Measurements from ENCODE around the gene MAMDC4.
"Not testable (repeated sequence)": the region's sequence is repeated elsewhere in the genome, so short reads cannot be mapped to it uniquely, and the experiment has no call there.

MAMDC4 gene

DNA sequence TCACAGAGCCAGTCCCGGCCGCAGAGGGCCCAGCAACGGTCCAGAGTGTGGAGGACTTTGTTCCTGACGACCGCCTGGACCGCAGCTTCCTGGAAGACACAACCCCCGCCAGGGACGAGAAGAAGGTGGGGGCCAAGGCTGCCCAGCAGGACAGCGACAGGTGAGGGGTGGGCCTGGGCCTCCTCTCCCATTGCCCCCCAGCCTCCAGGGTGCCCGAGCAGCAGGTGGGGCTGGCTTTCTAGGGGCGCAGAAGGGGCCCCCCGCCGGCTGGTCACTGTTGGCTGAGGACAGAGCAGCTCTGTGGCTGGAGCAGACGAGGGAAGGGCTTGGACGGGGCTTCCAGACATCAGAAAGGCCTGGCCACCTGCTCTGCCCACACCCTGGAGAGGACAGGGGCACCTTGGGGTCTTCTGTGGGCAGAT is 14.3 kb upstream of the MAMDC4 start:
- Histone ChIP-seq H3K4me1 (ENCODE audit: control insufficient read depth in 2 of 2, insufficient read depth in 1 of 2, low read depth in 1 of 2, low read length in 2 of 2) (peaks cover 26% of the 10 kb centered on the region in 2 donors), H3K79me1 (ENCODE audit: low read depth, low read length) (peaks cover 12% of the 10 kb centered on the region), H3K18ac (ENCODE audit: low read length) (peak overlapping the region; percentile 48), H3K36me3 (replicated peaks in 1 of 2; ENCODE audit: control insufficient read depth in 2 of 2, insufficient read depth in 2 of 2, low read length in 2 of 2) (peaks cover 15 to 64% of the 10 kb centered on the region in 2 donors), H3K23ac (ENCODE audit: low read depth, low read length, poor library complexity) (peak overlapping the region; percentile 80)
- not testable (repeated sequence) for H3K27me3 ChIP-seq (ENCODE audit: control insufficient read depth in 3 of 3, insufficient read depth in 3 of 3, low read depth in 1 of 3, low read length in 3 of 3); H2AK5ac ChIP-seq (ENCODE audit: low read depth, low read length); H3K4me2 ChIP-seq (ENCODE audit: insufficient read depth, low read length, poor library complexity, severe bottlenecking); H3K27ac ChIP-seq (replicated peaks; ENCODE audit: low read length); H2BK12ac ChIP-seq (ENCODE audit: low read length); H2BK5ac ChIP-seq (ENCODE audit: low read length); H3K9me3 ChIP-seq (replicated peaks in 1 of 2; ENCODE audit: control insufficient read depth in 2 of 2, insufficient read depth in 1 of 2, low read depth in 1 of 2, low read length in 2 of 2); H2BK120ac ChIP-seq (ENCODE audit: low read depth, low read length); H4K8ac ChIP-seq (ENCODE audit: low read depth, low read length); H3K9ac ChIP-seq (ENCODE audit: low read depth, low read length, poor library complexity); H3K14ac ChIP-seq (ENCODE audit: low read length); H3K4ac ChIP-seq (ENCODE audit: low read length); H4K91ac ChIP-seq (ENCODE audit: low read depth, low read length, poor library complexity); H2BK15ac ChIP-seq (ENCODE audit: low read length); H2AFZ ChIP-seq (ENCODE audit: low read length); H3K4me3 ChIP-seq (ENCODE audit: low read length in 2 of 2); DNase-seq (ENCODE audit: low spot score)
- WGBS, 2 donors (ENCODE audit: extremely low coverage in 2 of 2, insufficient read length in 2 of 2, insufficient replicate concordance in 1 of 2) = no CpG with 5 or more reads among the region's 15 CpGs

DNA sequence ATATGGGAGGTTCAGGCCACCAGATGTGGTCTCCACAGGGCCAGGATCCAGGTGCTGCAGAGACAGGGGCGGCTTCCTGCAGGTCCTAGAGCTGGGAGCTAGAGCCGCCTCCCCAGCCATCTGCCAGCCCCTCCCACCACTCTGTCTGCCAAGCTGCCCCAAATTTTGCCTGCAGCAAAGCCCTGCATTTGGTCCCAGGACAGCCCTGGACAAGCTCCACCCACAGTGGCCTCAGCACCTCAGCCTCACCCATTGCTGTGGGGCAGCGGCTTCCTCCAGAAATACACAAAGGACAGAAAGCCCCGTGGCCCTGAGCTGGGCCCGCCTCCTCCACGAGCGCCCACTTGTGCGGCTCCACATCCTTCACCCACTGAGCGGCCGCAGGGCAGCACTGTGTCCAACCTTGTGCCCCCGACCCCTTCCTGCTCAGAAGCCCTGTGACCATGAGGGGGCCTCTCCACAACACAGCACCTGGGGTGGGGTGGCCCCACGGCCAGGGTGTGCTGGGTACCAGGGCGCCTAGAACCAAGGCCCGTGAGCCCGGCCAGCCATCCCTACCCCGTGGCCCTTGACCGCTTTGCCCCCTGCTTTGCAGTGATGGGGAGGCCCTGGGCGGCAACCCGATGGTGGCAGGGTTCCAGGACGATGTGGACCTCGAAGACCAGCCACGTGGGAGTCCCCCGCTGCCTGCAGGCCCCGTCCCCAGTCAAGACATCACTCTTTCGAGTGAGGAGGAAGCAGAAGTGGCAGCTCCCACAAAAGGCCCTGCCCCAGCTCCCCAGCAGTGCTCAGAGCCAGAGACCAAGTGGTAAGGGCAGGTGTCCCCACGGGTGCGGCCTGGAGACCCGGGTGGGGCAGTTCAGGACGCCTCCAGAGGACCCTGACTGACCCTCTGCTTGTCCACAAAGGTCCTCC is 13.6 kb upstream of the MAMDC4 start:
- H3K14ac ChIP-seq (ENCODE audit: low read length) = peak overlapping the region; percentile 82
- no peak overlapping the region for H2BK5ac ChIP-seq (ENCODE audit: low read length)
- H3K4me2 ChIP-seq (ENCODE audit: insufficient read depth, low read length, poor library complexity, severe bottlenecking) = no peak overlapping the region
- no peak overlapping the region for H3K4ac ChIP-seq (ENCODE audit: low read length)
- no peak overlapping the region for H2BK120ac ChIP-seq (ENCODE audit: low read depth, low read length)
- WGBS, 2 donors (ENCODE audit: extremely low coverage in 2 of 2, insufficient read length in 2 of 2, insufficient replicate concordance in 1 of 2) = no CpG with 5 or more reads among the region's 29 CpGs
- DNase-seq (ENCODE audit: low spot score) = no peak
- peak overlapping the region; percentile 75 for H2AK5ac ChIP-seq (ENCODE audit: low read depth, low read length)
- peaks cover 12% of the 10 kb centered on the region for H3K79me1 ChIP-seq (ENCODE audit: low read depth, low read length)
- H4K8ac ChIP-seq (ENCODE audit: low read depth, low read length) = peak overlapping the region; percentile 82
- peaks cover 26 to 28% of the 10 kb centered on the region in 2 donors for H3K4me1 ChIP-seq (ENCODE audit: control insufficient read depth in 2 of 2, insufficient read depth in 1 of 2, low read depth in 1 of 2, low read length in 2 of 2)
- H2BK12ac ChIP-seq (ENCODE audit: low read length) = no peak overlapping the region
- no peaks in the 10 kb centered on the region for H3K27me3 ChIP-seq (ENCODE audit: control insufficient read depth in 3 of 3, insufficient read depth in 3 of 3, low read depth in 1 of 3, low read length in 3 of 3)
- H2AFZ ChIP-seq (ENCODE audit: low read length) = no peak overlapping the region
- H3K9me3 ChIP-seq (replicated peaks in 1 of 2; ENCODE audit: control insufficient read depth in 2 of 2, insufficient read depth in 1 of 2, low read depth in 1 of 2, low read length in 2 of 2) = no peaks in the 10 kb centered on the region
- H3K4me3 ChIP-seq (ENCODE audit: low read length in 2 of 2) = no peak overlapping the region
- no peak overlapping the region for H2BK15ac ChIP-seq (ENCODE audit: low read length)
- H3K23ac ChIP-seq (ENCODE audit: low read depth, low read length, poor library complexity) = peak overlapping the region; percentile 65
- peaks cover 15 to 64% of the 10 kb centered on the region in 2 donors for H3K36me3 ChIP-seq (replicated peaks in 1 of 2; ENCODE audit: control insufficient read depth in 2 of 2, insufficient read depth in 2 of 2, low read length in 2 of 2)
- H3K27ac ChIP-seq (replicated peaks; ENCODE audit: low read length) = no peak overlapping the region
- H3K9ac ChIP-seq (ENCODE audit: low read depth, low read length, poor library complexity) = no peak overlapping the region
- peak overlapping the region; percentile 13 for H3K18ac ChIP-seq (ENCODE audit: low read length)
- H4K91ac ChIP-seq (ENCODE audit: low read depth, low read length, poor library complexity) = no peak overlapping the region

DNA sequence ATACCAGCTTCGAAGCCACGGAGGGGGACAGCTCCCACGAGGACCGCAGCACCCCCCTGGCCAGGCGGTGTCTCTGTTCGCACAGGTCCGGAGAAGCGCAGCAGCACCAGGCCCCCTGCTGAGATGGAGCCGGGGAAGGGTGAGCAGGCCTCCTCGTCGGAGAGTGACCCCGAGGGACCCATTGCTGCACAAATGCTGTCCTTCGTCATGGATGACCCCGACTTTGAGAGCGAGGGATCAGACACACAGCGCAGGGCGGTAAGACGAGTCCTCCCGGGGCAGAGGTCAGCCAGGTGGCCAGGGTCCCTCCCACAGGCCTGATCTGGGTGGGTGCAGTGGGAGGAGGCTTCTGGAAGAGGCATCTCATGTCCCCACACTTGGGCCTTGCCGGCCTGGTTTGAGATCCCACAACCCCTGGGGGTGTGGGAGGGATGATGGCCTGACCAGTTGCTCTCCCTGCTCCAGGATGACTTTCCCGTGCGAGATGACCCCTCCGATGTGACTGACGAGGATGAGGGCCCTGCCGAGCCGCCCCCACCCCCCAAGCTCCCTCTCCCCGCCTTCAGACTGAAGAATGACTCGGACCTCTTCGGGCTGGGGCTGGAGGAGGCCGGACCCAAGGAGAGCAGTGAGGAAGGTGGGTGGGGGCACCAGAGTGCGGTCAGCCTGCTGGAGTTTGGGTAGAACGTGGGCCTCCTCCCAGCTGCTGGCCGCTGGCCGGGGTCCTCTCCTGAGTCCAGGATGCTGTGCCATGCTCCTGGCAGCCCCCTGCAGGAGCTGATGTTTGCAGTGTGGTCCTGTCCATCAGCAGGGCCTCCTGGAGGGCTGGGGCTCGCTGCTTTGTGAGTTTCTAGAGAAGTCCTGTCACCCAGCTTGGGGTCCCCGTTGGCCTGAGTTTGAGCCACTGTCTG is 12.7 kb upstream of the MAMDC4 start:
- DNase-seq (ENCODE audit: low spot score) = no peak
- Histone ChIP-seq H3K9ac (ENCODE audit: low read depth, low read length, poor library complexity) (peak overlapping the region; percentile 60), H2BK5ac (ENCODE audit: low read length) (peak overlapping the region; percentile 39), H3K4ac (ENCODE audit: low read length) (no peak overlapping the region), H3K14ac (ENCODE audit: low read length) (peak overlapping the region; percentile 82), H3K4me3 (ENCODE audit: low read length in 2 of 2) (no peak overlapping the region), H2BK120ac (ENCODE audit: low read depth, low read length) (no peak overlapping the region), H2AK5ac (ENCODE audit: low read depth, low read length) (peak overlapping the region; percentile 75), H3K23ac (ENCODE audit: low read depth, low read length, poor library complexity) (peak overlapping the region; percentile 80), H3K27ac (replicated peaks; ENCODE audit: low read length) (peak overlapping the region; percentile 61), H3K4me2 (ENCODE audit: insufficient read depth, low read length, poor library complexity, severe bottlenecking) (no peak overlapping the region), H2BK15ac (ENCODE audit: low read length) (no peak overlapping the region), H4K8ac (ENCODE audit: low read depth, low read length) (peak overlapping the region; percentile 82), H3K27me3 (ENCODE audit: control insufficient read depth in 3 of 3, insufficient read depth in 3 of 3, low read depth in 1 of 3, low read length in 3 of 3) (no peaks in the 10 kb centered on the region), H3K36me3 (replicated peaks in 1 of 2; ENCODE audit: control insufficient read depth in 2 of 2, insufficient read depth in 2 of 2, low read length in 2 of 2) (peaks cover 15 to 60% of the 10 kb centered on the region in 2 donors), H3K18ac (ENCODE audit: low read length) (no peak overlapping the region), H4K91ac (ENCODE audit: low read depth, low read length, poor library complexity) (no peak overlapping the region), H3K9me3 (replicated peaks in 1 of 2; ENCODE audit: control insufficient read depth in 2 of 2, insufficient read depth in 1 of 2, low read depth in 1 of 2, low read length in 2 of 2) (no peaks in the 10 kb centered on the region), H3K4me1 (ENCODE audit: control insufficient read depth in 2 of 2, insufficient read depth in 1 of 2, low read depth in 1 of 2, low read length in 2 of 2) (peaks cover 26 to 28% of the 10 kb centered on the region in 2 donors), H3K79me1 (ENCODE audit: low read depth, low read length) (peaks cover 12% of the 10 kb centered on the region), H2BK12ac (ENCODE audit: low read length) (no peak overlapping the region), H2AFZ (ENCODE audit: low read length) (no peak overlapping the region)
- WGBS, 2 donors (ENCODE audit: extremely low coverage in 2 of 2, insufficient read length in 2 of 2, insufficient replicate concordance in 1 of 2) = no CpG with 5 or more reads among the region's 36 CpGs
